CD4-positive, alpha-beta memory T cell (primary cell): ENCODE data around the gene ZGRF1. TPM values are rescaled to one million over a fixed set of nuclear protein-coding genes. Genes with fewer than 3 reads are reported as not detected.
"Not testable (repeated sequence)": the region's sequence is repeated elsewhere in the genome, so short reads cannot be mapped to it uniquely, and the experiment has no call there.

ENCODE experiments used
- CTCF ChIA-PET: fragments of 350-600 bp; sonication (Branson Sonifier 250); formaldehyde crosslinking; loops from one replicate; lab custom pipeline; 2021; ENCODE audit warnings: inconsistent platforms; ENCODE audit not compliant: partially characterized antibody; lab: Charles Lee
- POLR2A ChIA-PET: fragments of 350-600 bp; sonication (Branson Sonifier 250); formaldehyde crosslinking; loops from one replicate; lab custom pipeline; 2021; ENCODE audit not compliant: partially characterized antibody; lab: Charles Lee
- DNase-seq, 5 donors: peaks; one replicate each; pipeline versions ENCODE4 v3.0.0 to v3.0.0-alpha.2; 2020 to 2022; ENCODE audit warnings: mixed read lengths in 1 of 5
- H3K27ac ChIP-seq: one replicate; pipeline ENCODE4 v1.7.0; 2013; ENCODE audit warnings: low read depth, low read length
- H3K27me3 ChIP-seq: 2 replicates; pipeline ENCODE4 v1.7.0; 2013; ENCODE audit warnings: mild to moderate bottlenecking, low read length, moderate library complexity; ENCODE audit not compliant: insufficient read depth
- H3K36me3 ChIP-seq: 2 replicates; pipeline ENCODE4 v1.7.0; 2013; ENCODE audit warnings: mild to moderate bottlenecking, low read length, moderate library complexity; ENCODE audit not compliant: insufficient read depth
- H3K4me1 ChIP-seq: 2 replicates; pipeline ENCODE4 v1.7.0; 2013; ENCODE audit warnings: mild to moderate bottlenecking, low read length, moderate library complexity; ENCODE audit not compliant: insufficient read depth
- H3K4me3 ChIP-seq, 2 donors: one replicate each; pipeline ENCODE4 v1.7.0; 2013; ENCODE audit warnings: low read length in 2 of 2, mild to moderate bottlenecking in 1 of 2
- H3K9me3 ChIP-seq, 2 donors: one replicate each; pipeline ENCODE4 v1.7.0; 2013; ENCODE audit warnings: low read length in 2 of 2, control low read depth in 1 of 2; ENCODE audit not compliant: control insufficient read depth in 1 of 2
- H3K27ac Mint-ChIP-seq, 7 donors: one replicate each; pipeline ENCODE4 v1.8.0; 2020 to 2021; ENCODE audit warnings: mixed read lengths in 7 of 7, mild to moderate bottlenecking in 6 of 7, inconsistent platforms in 3 of 7, moderate library complexity in 3 of 7
- H3K27me3 Mint-ChIP-seq, 2 donors: one replicate each; pipeline ENCODE4 v1.8.0; 2020 to 2021; ENCODE audit warnings: mixed read lengths in 2 of 2
- H3K36me3 Mint-ChIP-seq, 2 donors: one replicate each; pipeline ENCODE4 v1.8.0; 2020 to 2021; ENCODE audit warnings: mixed read lengths in 2 of 2, inconsistent platforms in 1 of 2, mild to moderate bottlenecking in 1 of 2
- H3K4me1 Mint-ChIP-seq, 4 donors: one replicate each; pipeline ENCODE4 v1.8.0; 2020 to 2021; ENCODE audit warnings: mixed read lengths in 4 of 4, mild to moderate bottlenecking in 1 of 4
- H3K4me3 Mint-ChIP-seq, 8 donors: one replicate each; pipeline ENCODE4 v1.8.0; 2020 to 2021; ENCODE audit warnings: mixed read lengths in 8 of 8, mild to moderate bottlenecking in 7 of 8, moderate library complexity in 6 of 8, inconsistent platforms in 3 of 8
- H3K9me3 Mint-ChIP-seq, 8 donors: one replicate each; pipeline ENCODE4 v1.8.0; 2020 to 2021; ENCODE audit warnings: mixed read lengths in 8 of 8, mild to moderate bottlenecking in 5 of 8, inconsistent platforms in 3 of 8, moderate library complexity in 1 of 8
- intact Hi-C: fragments of 100-400 bp; cut with micrococcal nuclease; formaldehyde crosslinking; loops from one replicate; pipeline ENCODE4 v1.15.1; 2023
- polyA plus RNA-seq, 2 donors: library from polyadenylated mRNA; unstranded; fragments of 300-500 nt; fragmentation: Illumina TruSeq; gene quantifications; one replicate each; pipeline ENCODE4 v1.2.3, GENCODE V29; 2021
- total RNA-seq, 2 experiments: library from RNA; stranded (reverse); gene quantifications; one replicate each; pipeline ENCODE4 v1.2.3, GENCODE V29; 2021

The ZGRF1 gene
- total and polyA plus RNA-seq, 4 experiments from 2014 or later = 1.4 to 7.6 (median 3.8) TPM

GRCh38 chr4:112668131-112668530 lies 31.4 kb upstream of the ZGRF1 start:
- Histone ChIP-seq H3K9me3 (no peaks in the 10 kb centered on the region), H3K4me1 (no peaks in the 10 kb centered on the region), H3K27ac (no peak overlapping the region), H3K36me3 (no peaks in the 10 kb centered on the region), H3K4me3 (no peak overlapping the region), H3K27me3 (no peaks in the 10 kb centered on the region)
- Mint-ChIP-seq H3K9me3 (no peaks in the 10 kb centered on the region), H3K27me3 (peaks cover 0 to 2% of the 10 kb centered on the region in 2 donors), H3K4me3 (no peak overlapping the region), H3K4me1 (no peaks in the 10 kb centered on the region), H3K27ac (no peak overlapping the region), H3K36me3 (peaks cover 0 to 1% of the 10 kb centered on the region in 2 donors)
- CTCF ChIA-PET = no interaction called here
- POLR2A ChIA-PET = no interaction called here
- intact Hi-C loops = no loop called here
- DNase-seq = no peak

DNA sequence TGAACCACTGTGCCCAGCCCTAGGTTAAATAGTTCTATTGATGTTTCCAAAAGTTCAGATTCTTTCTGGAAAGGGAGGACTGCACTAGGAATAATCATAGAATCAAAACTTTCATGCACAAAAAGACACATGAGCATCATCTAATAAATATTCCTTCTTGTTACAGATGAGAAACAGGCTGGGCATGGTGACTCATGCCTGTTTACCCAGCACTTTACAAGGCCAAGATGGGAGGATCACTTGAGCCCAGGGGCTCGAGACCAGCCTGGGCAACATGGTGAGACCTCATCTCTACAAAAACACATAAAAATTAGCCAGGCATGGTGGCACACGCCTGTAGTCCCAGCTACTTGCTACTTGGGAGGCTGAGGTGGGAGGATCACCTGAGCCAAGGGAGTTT lies 27.9 kb upstream of the ZGRF1 start:
- POLR2A ChIA-PET = no interaction called here
- Mint-ChIP-seq H3K4me3 (no peak overlapping the region), H3K27me3 (peaks cover 0 to 2% of the 10 kb centered on the region in 2 donors), H3K4me1 (no peaks in the 10 kb centered on the region), H3K27ac (no peak overlapping the region), H3K9me3 (no peaks in the 10 kb centered on the region), H3K36me3 (peaks cover 0 to 1% of the 10 kb centered on the region in 2 donors)
- no peaks in the 10 kb centered on the region for H3K27me3 ChIP-seq
- intact Hi-C loops = no loop called here
- H3K9me3 ChIP-seq = no peaks in the 10 kb centered on the region
- CTCF ChIA-PET = no interaction called here
- no peaks in the 10 kb centered on the region for H3K36me3 ChIP-seq
- no peak overlapping the region for H3K27ac ChIP-seq
- no peaks in the 10 kb centered on the region for H3K4me1 ChIP-seq
- H3K4me3 ChIP-seq = no peak overlapping the region
- no peak for DNase-seq

GRCh38 chr4:112656115-112656514 lies 19.4 kb upstream of the ZGRF1 start:
- H3K27ac Mint-ChIP-seq, H3K4me3 ChIP-seq, H3K9me3 ChIP-seq, H3K9me3 Mint-ChIP-seq, H3K27me3 ChIP-seq, H3K4me3 Mint-ChIP-seq, H3K27me3 Mint-ChIP-seq, H3K27ac ChIP-seq, POLR2A ChIA-PET, DNase-seq, intact Hi-C loops, CTCF ChIA-PET, H3K4me1 ChIP-seq, H3K4me1 Mint-ChIP-seq: not testable (repeated sequence)
- peaks cover 29 to 42% of the 10 kb centered on the region in 2 donors for H3K36me3 Mint-ChIP-seq
- H3K36me3 ChIP-seq = peaks cover 30% of the 10 kb centered on the region

DNA sequence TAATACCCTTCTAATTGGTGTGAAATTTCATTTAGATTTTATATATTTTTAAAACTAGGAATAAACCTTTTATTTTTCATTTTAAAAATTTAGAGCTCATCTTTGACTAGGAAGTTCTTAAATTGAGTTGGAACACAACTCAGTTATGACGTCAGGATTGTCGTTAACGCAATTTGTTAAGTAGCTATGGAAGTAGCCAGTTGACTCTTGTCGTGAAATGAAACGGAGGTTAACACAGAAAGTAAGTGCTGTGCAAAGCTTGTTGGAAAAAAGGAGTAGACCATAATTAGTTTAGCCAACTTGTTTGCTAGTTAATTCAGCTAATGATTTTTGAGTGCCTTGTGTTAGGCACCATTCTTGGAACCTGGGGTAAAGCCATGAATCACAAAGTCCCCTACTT lies 18.6 kb upstream of the ZGRF1 start:
- no peak overlapping the region for H3K4me3 ChIP-seq
- no peak for DNase-seq
- H3K27ac Mint-ChIP-seq = peak overlapping the region in 1 of 7 donors; percentile 49
- no peaks in the 10 kb centered on the region for H3K27me3 Mint-ChIP-seq
- no peaks in the 10 kb centered on the region for H3K9me3 ChIP-seq
- CTCF ChIA-PET = interaction anchor here (1.1 to 1.6 kb wide), 2 partner anchors 18 to 110 kb away, joined by 4 to 5 read pairs; no protein-coding TSS in a partner anchor
- no peaks in the 10 kb centered on the region for H3K9me3 Mint-ChIP-seq
- H3K27ac ChIP-seq = no peak overlapping the region
- H3K4me1 ChIP-seq = no peaks in the 10 kb centered on the region
- H3K36me3 ChIP-seq = peaks cover 33% of the 10 kb centered on the region
- POLR2A ChIA-PET = interaction anchor here (0.6 kb wide), 1 partner anchor 30 kb away, joined by 3 read pairs; no protein-coding TSS in a partner anchor
- no peaks in the 10 kb centered on the region for H3K27me3 ChIP-seq
- no peak overlapping the region for H3K4me3 Mint-ChIP-seq
- H3K4me1 Mint-ChIP-seq = no peaks in the 10 kb centered on the region
- intact Hi-C loops = no loop called here
- peaks cover 32 to 45% of the 10 kb centered on the region in 2 donors for H3K36me3 Mint-ChIP-seq

DNA sequence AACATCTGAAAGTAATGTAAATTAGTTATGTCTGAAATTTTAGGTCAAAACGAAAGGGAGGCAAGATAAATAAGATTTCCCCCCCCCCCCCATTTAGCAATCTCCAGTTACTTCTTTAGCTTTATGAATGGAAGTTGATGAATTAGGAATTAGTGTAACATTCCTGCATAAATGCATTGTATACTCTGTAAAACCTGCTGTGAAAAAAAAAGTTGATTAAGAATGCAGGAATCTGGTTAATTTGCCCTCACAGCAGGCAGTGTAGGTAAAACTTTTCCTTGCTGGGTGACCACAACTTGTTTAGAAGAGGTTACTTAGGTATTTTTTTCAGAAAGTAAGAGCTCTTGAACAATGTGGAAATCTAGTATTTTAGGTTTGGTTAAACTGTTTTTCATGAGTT lies 15.5 kb upstream of the ZGRF1 start:
- intact Hi-C loops = no loop called here
- Mint-ChIP-seq H3K9me3 (no peaks in the 10 kb centered on the region), H3K4me1 (no peaks in the 10 kb centered on the region), H3K4me3 (no peak overlapping the region), H3K36me3 (peaks cover 28 to 44% of the 10 kb centered on the region in 2 donors), H3K27ac (no peak overlapping the region), H3K27me3 (no peaks in the 10 kb centered on the region)
- ChIA-PET POLR2A (interaction anchor here (0.6 kb wide), 1 partner anchor 304 kb away, joined by 3 read pairs; no protein-coding TSS in a partner anchor), CTCF (no interaction called here)
- Histone ChIP-seq H3K4me3 (no peak overlapping the region), H3K27ac (no peak overlapping the region), H3K27me3 (no peaks in the 10 kb centered on the region), H3K4me1 (no peaks in the 10 kb centered on the region), H3K36me3 (peaks cover 42% of the 10 kb centered on the region), H3K9me3 (no peaks in the 10 kb centered on the region)
- DNase-seq = no peak

DNA sequence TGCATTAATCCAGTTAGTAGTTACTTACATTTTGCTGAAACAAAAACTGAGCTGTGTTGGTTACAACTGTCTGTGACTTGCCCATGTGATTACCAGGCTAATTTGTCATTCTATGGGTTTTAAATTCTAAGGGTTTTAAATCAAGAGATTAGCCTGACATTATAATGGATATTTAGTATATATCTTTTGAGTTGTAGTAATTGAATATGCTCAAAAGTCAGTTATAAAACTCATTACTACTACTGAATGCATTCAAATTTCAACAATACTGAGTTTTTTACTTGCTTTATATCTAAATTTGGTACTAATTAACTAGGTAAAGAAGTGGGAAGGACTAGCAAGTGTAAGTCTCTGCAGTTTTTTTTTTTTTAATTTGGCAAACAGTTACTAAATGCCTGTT lies 14.9 kb upstream of the ZGRF1 start:
- no peak overlapping the region for H3K27ac ChIP-seq
- H3K36me3 ChIP-seq = peaks cover 47% of the 10 kb centered on the region
- H3K36me3 Mint-ChIP-seq = peaks cover 33 to 46% of the 10 kb centered on the region in 2 donors
- H3K4me3 ChIP-seq = no peak overlapping the region
- ChIA-PET CTCF (no interaction called here), POLR2A (no interaction called here)
- no peaks in the 10 kb centered on the region for H3K9me3 ChIP-seq
- H3K27me3 Mint-ChIP-seq = no peaks in the 10 kb centered on the region
- no peaks in the 10 kb centered on the region for H3K4me1 Mint-ChIP-seq
- H3K4me3 Mint-ChIP-seq = no peak overlapping the region
- no peak overlapping the region for H3K27ac Mint-ChIP-seq
- H3K9me3 Mint-ChIP-seq = peaks cover 0 to 2% (median 0%) of the 10 kb centered on the region in 8 donors
- H3K4me1 ChIP-seq = no peaks in the 10 kb centered on the region
- H3K27me3 ChIP-seq = no peaks in the 10 kb centered on the region
- intact Hi-C loops = no loop called here
- no peak for DNase-seq

- H3K36me3 ChIP-seq = peaks cover 48% of the 10 kb centered on the region
- no peaks in the 10 kb centered on the region for H3K4me1 ChIP-seq
- no peaks in the 10 kb centered on the region for H3K27me3 ChIP-seq
- intact Hi-C loops = no loop called here
- POLR2A ChIA-PET = no interaction called here
- Mint-ChIP-seq H3K4me3 (no peak overlapping the region), H3K27ac (no peak overlapping the region), H3K27me3 (no peaks in the 10 kb centered on the region), H3K4me1 (no peaks in the 10 kb centered on the region), H3K36me3 (peaks cover 29 to 44% of the 10 kb centered on the region in 2 donors), H3K9me3 (peaks cover 0 to 2% (median 0%) of the 10 kb centered on the region in 8 donors)
- no peak for DNase-seq
- H3K9me3 ChIP-seq = no peaks in the 10 kb centered on the region
- CTCF ChIA-PET = no interaction called here
- no peak overlapping the region for H3K27ac ChIP-seq
- no peak overlapping the region for H3K4me3 ChIP-seq
Observed at GRCh38 chr4:112650332-112650731, 13.6 kb upstream of the ZGRF1 start.

DNA sequence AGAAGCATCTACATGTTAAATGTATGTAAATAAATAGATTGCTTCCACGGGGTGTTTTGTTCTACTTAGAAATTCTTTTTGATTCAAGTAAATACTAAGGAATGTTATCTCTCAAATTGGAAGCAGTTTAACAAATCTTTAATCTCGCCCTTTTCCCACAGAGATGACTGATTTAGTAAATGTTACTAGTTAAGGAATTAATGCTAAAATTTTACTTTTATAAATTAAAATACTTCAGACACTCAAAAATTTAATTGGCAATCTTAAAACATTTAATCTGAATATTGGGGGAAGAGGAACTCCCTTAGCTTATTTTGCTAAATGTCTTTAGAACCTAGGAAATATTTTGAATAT lies 12.3 kb upstream of the ZGRF1 start:
- no peak overlapping the region for H3K27ac ChIP-seq
- no peaks in the 10 kb centered on the region for H3K4me1 ChIP-seq
- no peak overlapping the region for H3K4me3 Mint-ChIP-seq
- no peaks in the 10 kb centered on the region for H3K9me3 ChIP-seq
- H3K4me3 ChIP-seq = no peak overlapping the region
- peaks cover 22 to 39% of the 10 kb centered on the region in 2 donors for H3K36me3 Mint-ChIP-seq
- H3K27me3 ChIP-seq = no peaks in the 10 kb centered on the region
- intact Hi-C loops = no loop called here
- no peak overlapping the region for H3K27ac Mint-ChIP-seq
- H3K36me3 ChIP-seq = peaks cover 42% of the 10 kb centered on the region
- no peak for DNase-seq
- no peaks in the 10 kb centered on the region for H3K27me3 Mint-ChIP-seq
- H3K4me1 Mint-ChIP-seq = no peaks in the 10 kb centered on the region
- H3K9me3 Mint-ChIP-seq = peaks cover 0 to 2% (median 0%) of the 10 kb centered on the region in 8 donors
- ChIA-PET POLR2A (no interaction called here), CTCF (no interaction called here)
